HEK293T (cell line): ENCODE data around the gene SETMAR.
"Not testable (repeated sequence)": the region's sequence is repeated elsewhere in the genome, so short reads cannot be mapped to it uniquely, and the experiment has no call there.

Experiments used
- BHLHE40 ChIP-seq: fragments of 450-650 bp; IDR thresholded peaks from 2 replicates; pipeline ENCODE4 v1.6.1; 2016; ENCODE audit warnings: mild to moderate bottlenecking, moderate library complexity, borderline replicate concordance
- ELF4 ChIP-seq: fragments of 450-650 bp; IDR thresholded peaks from 2 replicates; pipeline ENCODE4 v1.6.1; 2017; ENCODE audit warnings: antibody characterized with exemption
- FOXK2 ChIP-seq: fragments of 450-650 bp; IDR thresholded peaks from 2 replicates; pipeline ENCODE4 v1.6.1; 2016; ENCODE audit warnings: mild to moderate bottlenecking
- HDGF ChIP-seq: fragments of 450-650 bp; IDR thresholded peaks from 2 replicates; pipeline ENCODE4 v1.6.1; 2017; ENCODE audit warnings: antibody characterized with exemption, borderline replicate concordance
- NFRKB ChIP-seq: fragments of 450-650 bp; IDR thresholded peaks from 2 replicates; pipeline ENCODE4 v1.6.1; 2016; ENCODE audit warnings: mild to moderate bottlenecking, moderate library complexity
- SP1 ChIP-seq: fragments of 450-650 bp; IDR thresholded peaks from 2 replicates; pipeline ENCODE4 v1.6.1; 2017
- SUZ12 ChIP-seq: fragments of 450-650 bp; IDR thresholded peaks from 2 replicates; pipeline ENCODE4 v1.6.1; 2016; ENCODE audit warnings: mild to moderate bottlenecking
- TARDBP ChIP-seq: fragments of 450-650 bp; IDR thresholded peaks from 2 replicates; pipeline ENCODE4 v1.6.1; 2016

DNA sequence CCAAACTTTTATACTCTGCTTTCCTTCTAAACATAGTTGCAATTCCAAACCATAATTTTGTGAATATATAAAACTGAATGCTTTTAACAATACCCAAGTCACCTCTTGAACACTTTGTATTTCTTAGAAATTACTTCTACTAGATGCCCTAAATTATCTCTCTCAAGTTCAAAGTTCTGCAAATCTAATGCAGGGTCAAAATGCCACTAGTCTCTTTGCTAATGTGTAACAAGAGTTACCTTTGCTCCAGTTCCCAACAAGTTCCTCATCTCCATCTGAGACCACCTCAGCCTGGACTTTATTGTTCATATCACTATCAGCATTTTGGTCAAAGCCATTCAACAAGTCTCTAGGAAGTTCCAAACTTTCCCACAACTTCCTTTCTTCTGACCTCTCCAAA, 26.6 kb downstream of the SETMAR start:
- not testable (repeated sequence) for TF ChIP-seq ELF4, SP1, NFRKB, TARDBP, FOXK2, HDGF, SUZ12, BHLHE40
